IPS DF 4.7 (cell line): ENCODE data around the gene HOXD12.

Experiments used
- DNase-seq: peaks from one replicate; pipeline ENCODE4 v3.0.0-alpha.2; 2013; ENCODE audit warnings: low spot score; ENCODE audit errors: extremely low read depth

HOXD12 gene

DNA sequence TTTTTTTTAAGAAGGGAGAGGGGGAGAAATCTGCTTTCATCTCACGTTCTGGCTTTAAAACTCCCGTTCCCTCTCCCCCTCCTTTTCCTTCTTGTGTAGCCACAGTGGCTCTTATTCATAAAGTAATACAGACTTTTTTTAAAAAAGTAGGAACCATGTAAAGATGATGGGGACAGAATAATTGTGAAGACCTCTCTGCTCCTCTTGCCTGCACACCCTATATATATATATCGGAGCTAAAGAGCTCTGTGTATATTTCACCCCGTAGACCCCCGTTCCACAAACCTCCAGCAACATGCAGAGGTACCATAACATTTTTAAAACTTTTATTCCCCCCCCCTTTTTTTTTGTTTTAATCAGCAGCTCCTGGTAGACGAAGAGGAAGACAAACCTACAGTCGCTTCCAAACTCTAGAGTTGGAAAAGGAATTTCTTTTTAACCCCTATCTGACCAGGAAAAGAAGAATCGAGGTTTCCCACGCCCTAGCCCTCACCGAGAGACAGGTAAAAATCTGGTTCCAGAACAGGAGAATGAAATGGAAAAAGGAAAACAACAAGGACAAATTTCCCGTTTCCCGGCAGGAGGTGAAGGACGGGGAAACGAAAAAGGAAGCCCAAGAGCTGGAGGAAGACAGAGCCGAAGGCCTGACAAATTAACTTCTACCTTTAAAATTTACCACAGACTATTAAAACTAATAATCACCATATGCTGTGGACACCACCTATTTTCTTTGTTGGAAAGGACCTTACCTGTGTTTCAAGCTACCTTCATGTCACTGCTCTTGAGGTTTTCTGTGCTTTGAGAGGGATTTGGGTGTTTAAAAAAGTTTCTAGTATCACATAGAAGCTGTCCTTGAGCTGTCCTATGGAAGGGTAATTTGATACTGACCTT lies 31.6 kb downstream of the HOXD12 start:
- no peak for DNase-seq

GRCh38 chr2:176131848-176132158 lies 32.2 kb downstream of the HOXD12 start:
- DNase-seq = no peak

DNA sequence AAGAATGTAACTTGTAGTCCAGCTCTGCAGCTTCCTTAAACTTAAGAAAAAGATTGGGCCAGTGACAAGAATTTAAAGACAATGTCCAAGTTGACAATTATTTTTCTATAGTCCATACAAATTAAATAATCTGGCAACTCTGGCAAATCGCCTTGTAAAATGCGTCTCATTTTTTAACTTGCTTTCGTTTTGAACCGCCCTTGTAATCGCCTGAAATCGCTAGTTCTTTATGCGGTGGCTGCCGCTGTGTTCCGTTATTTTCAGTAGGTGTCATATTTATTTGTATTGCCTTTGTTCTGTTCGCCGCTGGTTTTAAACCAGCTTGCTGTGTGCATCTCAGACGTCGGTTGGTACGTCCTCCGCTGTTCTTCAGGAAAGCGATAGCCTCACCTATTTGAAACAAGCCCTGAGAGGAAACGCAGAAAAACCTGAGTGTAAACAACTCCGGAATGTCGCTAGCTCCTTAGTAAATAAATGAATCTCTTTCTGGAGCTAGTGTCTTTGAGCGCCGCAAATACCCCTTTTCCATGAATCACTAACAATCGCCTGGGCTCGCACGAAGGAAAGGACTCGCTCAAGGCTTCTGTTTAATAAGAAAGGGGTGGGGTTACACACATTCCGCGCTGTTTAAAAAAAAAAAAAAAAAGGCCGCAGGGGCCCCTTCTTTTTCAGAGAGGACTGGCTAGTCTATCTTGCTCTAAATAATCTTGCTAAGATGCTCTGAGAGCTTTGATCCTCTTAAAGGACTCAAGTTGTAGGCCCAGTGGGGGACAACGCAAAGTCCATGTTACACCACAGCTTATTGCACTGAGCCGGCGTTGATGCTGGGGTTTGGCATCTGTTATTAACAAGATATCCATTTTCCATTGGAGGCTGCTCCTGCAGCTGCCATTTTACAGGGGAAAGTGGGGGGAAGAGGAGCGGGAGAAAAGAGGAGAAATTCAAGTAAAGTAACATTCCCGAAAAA lies 32.9 kb downstream of the HOXD12 start:
- no peak for DNase-seq

DNA sequence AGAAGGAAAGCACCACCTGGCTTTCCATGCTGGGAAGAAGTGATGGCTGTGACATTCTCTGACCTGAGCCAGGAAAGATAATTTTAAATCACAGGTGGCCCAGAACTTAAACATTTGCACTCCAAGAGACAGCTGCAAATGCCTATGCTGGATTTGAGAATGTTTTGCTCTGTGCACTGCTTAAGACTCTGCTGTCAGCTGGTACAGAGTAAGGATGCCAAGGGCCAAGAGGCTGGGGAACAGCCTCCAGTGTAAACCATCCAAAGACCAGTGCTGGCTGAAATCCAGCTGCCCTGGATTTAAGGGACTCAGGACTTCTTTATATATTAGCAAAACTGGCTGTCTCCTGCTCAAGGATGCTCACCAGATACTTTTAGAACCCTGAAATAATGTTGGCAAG lies 33.8 kb downstream of the HOXD12 start:
- DNase-seq = no peak

- no peak for DNase-seq
These were observed 34.4 kb downstream of the HOXD12 start for GRCh38 chr2:176134035-176134434.

GRCh38 chr2:176135035-176135440 lies 35.4 kb downstream of the HOXD12 start:
- DNase-seq = no peak

DNA sequence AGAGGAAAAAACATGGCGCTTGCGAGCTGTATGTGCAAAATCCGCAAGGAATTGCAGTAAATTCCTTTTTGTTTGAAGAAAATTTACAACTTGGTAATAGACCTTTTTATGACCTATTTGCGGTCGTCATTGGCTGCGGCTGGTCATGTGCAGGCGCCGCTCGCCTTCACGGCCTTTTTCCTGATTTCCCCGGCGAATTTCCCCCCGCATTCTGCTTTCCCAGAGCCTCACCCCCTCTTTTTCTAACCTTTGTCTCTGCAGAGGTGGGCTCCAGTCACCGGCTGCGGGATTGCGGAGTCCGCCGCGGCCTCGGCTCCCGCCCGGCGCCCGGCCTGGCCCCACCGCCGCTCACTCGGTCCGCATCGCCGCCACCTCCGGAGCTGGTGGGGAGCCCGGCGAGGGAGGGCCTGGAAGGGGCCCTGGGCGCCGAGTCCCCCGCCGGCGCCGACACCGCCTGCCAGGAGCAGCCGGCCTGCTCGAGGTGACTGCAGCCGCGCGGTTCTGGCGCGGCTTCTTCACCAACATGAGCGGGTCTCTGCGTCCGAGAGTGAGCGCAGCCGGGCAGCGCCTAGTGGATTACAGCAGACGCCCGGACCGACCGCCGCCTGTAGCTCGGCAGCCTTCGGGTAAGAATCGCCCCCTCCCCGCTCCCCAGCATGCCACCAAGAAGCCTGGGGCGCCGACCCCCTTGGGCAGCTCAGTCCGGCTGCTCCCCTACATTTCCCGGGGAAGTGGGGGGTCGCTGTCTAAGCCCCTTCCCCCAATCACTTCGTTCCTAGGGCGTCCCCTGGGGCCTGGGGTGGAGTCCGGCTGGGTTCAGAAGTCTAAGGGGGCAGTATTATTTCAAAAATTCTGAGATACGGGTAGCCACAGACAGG lies 37.0 kb downstream of the HOXD12 start:
- DNase-seq = no peak

DNA sequence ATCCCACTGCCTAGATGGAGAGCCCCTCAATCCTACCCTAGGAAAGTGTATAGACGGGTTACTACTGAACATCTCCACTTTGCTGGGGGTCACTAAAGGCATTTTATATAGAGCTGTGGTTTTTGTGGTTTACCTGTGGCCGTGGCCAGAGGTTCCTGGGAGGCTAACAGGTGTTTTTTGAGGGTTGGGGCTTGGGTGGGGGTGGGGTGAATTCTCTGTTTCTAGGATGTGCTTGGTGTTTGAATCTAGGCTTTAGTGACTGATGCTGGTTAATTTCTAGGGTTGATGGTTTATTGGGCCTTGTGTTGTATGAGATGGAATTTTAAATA lies 37.6 kb downstream of the HOXD12 start:
- no peak for DNase-seq

DNA sequence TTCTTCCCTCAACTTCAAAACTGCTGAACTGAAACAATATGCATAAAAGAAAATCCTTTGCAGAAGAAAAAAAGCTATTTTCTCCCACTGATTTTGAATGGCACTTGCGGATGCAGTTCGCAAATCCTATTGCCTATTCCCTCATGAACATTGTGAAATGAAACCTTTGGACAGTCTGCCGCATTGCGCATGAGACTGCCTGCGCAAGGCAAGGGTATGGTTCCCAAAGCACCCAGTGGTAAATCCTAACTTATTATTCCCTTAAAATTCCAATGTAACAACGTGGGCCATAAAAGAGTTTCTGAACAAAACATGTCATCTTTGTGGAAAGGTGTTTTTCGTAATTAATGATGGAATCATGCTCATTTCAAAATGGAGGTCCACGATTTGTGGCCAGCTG lies 38.3 kb downstream of the HOXD12 start:
- DNase-seq = no peak

DNA sequence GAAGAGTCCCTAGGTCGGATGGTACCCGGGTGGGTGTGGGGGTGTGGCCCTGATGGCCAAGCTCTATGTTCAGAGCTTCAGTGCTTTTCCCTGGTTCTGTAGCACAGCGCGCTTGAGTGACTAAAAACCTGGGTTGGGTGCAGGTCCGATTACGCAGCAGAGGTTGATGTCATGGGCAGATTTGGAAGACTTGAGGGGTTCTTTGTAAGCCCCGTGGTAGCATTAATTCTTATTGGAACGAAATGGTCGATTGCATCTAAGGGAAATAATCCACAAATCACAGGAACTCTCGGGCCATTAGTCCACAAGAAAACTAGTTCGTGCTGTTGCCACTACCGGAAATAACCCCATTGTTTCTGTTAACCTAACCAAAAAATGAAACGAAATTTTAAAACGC lies 38.9 kb downstream of the HOXD12 start:
- no peak for DNase-seq

- no peak for DNase-seq
These were observed 39.5 kb downstream of the HOXD12 start for GRCh38 chr2:176138923-176139660.

GRCh38 chr2:176139661-176140512 lies 40.3 kb downstream of the HOXD12 start:
- DNase-seq = no peak

DNA sequence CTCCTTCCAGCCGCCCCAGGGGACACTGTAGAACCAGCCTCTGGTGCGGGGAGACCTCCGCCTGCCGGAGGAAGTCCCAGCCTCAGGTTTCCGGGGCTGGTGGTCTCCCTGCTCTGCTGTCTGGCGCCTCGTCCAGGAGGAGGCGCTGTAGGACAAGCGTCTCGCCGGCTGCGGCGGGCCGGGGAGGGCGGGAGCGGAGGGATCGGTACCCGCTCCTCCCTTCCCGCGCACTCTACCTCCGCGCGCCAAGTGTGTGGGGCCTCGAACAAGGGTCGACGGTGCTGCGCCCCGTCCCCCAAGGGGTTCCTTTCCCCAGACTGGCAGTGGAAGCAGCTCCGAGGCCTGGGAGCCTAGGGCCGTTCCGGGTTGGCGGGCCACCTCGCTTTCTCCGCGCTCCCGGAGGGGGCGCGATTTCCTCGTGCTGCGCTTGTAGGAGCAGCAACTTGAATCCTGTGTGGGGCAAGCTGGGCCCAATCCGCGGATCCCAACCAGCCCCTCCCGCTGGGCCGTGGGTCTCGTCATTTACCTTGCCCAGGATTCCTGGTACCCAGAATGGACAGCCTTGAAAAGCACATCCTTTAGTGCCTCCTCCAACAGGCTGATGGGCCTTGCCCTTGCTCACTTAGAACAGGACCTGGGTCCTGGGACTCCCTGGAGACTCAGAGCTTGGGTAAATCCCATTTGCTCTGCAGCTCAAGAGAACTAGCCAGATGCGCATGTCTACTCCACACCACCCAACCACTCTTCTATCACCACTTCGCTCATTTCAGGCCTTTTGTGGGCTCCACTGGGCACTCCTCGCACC lies 41.1 kb downstream of the HOXD12 start:
- no peak for DNase-seq

DNA sequence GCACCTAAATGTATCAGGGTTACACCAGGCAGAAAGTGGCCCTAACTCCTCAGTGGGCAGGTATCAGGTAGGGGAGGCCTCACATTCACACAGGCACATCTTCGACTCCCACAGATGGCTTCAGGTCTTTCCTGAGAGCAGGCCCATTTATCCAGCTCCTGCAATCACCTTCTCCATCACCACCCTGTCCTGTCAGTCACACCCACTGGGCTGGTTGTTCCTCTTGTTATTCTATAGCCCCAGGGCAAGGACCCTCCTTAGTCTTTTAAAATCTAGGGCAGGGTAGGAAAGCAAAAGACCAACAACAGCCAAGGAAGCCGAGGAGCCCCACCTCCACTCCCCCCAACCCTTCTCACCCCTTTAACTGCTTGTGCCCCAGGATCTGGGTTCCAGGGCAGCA lies 42.7 kb downstream of the HOXD12 start:
- no peak for DNase-seq

DNA sequence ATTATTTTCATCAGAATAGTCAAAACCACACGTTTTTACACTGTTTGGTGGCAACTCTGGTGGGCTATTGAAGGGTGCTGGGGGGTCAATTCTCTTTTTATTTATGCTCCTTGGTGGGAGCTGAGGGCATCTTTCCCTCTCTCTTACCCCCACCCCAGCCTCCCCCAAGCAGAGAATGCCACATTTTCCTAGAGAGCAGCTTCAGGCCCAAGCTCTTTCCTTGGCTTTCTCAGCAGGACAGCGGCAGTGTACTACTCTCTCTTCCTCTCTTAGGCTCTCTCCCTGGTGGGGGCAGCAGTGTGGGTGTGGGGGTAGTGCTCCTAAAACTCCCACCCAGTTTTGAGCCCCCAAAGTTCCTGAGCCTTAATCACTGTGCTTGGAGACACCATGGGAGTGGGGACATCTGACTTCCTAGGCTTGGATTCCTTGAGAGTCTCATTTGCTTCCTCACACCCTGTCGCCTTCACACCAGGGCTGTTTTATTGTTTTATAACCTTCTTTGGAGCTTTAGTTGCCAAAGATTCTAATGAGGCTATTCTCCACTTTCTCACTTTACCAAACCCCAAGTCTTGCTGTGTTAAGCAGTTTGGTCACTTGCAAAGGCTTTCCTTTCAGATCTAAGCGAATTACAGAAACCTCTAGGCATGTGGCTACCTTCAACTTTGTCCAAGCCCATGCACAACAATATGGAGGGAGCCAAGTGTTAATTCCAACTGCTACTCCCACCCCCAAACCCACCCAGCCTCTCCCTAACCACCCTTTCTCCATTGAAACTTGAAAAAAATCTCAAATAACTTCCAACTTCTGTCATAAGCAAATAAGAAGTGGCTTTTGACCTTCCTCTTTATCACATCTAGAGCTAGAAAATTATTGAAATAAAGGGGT lies 45.7 kb downstream of the HOXD12 start:
- no peak for DNase-seq

DNA sequence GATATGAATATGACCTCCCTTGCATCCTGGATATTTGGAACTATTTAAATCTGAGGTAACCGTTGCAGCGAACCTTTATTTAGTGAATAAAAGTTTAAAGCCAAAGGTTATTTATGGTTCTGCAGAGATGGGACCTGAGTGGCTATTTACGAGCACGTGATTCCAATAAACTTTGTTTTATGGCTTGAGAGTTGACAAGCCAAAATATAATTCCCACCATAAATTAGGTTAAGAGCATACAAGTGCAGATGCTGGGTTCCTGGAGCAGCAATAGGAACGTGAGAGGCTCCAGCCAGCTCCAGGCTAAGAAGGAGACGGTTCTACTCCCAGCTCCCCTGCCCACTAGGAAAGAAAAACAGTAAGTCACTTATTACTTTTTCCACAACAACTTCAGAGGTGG lies 46.5 kb downstream of the HOXD12 start:
- DNase-seq = no peak

DNA sequence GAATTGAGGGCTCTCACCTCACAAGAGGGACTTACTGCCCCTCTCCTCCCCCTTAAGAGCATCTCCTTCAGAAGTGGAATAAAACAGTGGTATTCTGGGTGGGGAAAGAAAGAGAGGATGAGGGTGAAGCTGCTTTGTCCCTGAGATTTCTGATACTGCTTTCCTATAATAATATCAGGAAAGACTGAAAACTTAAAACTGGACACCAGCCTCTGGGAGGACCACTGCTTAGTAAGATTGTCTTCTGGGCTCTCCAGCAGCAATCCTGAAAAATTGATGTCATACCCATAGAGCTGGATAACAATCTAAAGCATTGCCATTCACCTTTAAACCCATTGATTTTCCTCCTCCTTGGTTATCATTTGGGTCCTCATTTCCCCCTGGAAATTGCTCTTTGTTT lies 47.0 kb downstream of the HOXD12 start:
- no peak for DNase-seq

DNA sequence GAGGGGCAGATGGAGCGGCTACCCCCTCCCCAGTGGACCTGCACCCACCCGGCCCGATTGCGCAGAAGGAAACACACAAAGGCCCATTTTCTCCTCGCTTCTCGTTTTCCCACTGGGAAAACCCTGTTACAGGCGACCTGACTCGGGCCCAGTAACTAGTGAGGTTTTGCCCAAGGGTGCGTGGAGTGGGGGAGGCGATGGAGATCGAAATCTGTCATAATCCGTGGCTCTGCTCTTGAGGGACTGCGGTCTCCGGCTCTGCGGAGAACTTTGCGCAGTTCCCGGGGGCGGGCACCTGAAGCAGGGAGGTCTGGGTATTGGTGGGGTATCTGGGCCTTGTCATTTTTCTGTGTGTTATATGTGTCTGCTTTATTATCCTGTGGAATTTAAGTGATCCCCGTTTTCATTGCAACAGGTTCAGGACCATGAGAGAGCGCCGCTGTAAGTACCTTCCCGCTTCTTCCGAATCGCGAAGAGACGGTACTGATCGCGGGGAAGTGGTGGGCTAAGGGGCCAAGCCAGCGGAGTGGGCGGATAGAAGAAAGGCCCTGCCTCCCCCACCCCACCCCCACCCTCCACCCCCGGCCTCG lies 47.7 kb downstream of the HOXD12 start:
- DNase-seq = no peak
